ENCODE measurements around the gene GTF3C5. TPM values are rescaled to one million over a fixed set of nuclear protein-coding genes. Genes with fewer than 3 reads are reported as not detected.
A peak's percentile ranks its signal among the peaks of the same experiment; 100 is the strongest.

GTF3C5 gene
- total and polyA plus RNA-seq, 2 of the 4 experiments (the other 2 are of a cell fraction), result 49.1 to 52.3 TPM

- DNase-seq, result no peak
Measured at GRCh38 chr9:132986640-132987620, 43.9 kb upstream of the GTF3C5 start.

More at GRCh38 chr9:132986640-132987620, 43.9 kb upstream of the GTF3C5 start:
- Histone ChIP-seq H2AK9ac (replicated peaks; ENCODE audit: low read depth, low read length, poor library complexity) (no peak overlapping the region), H3K79me1 (ENCODE audit: low read depth in 1 of 2, low read length in 2 of 2) (no peaks in the 10 kb centered on the region), H2BK15ac (ENCODE audit: low read depth, low read length) (no peak overlapping the region), H3K18ac (ENCODE audit: low read depth, low read length) (no peak overlapping the region), H3K9ac (ENCODE audit: low read depth, low read length) (no peak overlapping the region), H3K23ac (ENCODE audit: low read depth, low read length) (no peak overlapping the region), H4K5ac (ENCODE audit: low read depth, low read length) (no peak overlapping the region), H3K27me3 (ENCODE audit: control insufficient read depth, insufficient read depth, low read length) (peaks cover 70% of the 10 kb centered on the region), H3K4me1 (ENCODE audit: control insufficient read depth, insufficient read depth, low read length) (no peaks in the 10 kb centered on the region), H3K56ac (ENCODE audit: extremely low read depth, insufficient read depth, low read length) (no peak overlapping the region), H3K36me3 (ENCODE audit: control insufficient read depth, insufficient read depth, low read length) (no peaks in the 10 kb centered on the region), H2BK5ac (ENCODE audit: low read depth, low read length, poor library complexity, severe bottlenecking) (no peak overlapping the region), H3K4me2 (ENCODE audit: low read depth, low read length) (no peak overlapping the region), H4K91ac (ENCODE audit: insufficient read depth, low read depth, low read length) (no peak overlapping the region), H3K27ac (ENCODE audit: insufficient read depth, low read length) (no peak overlapping the region), H3K4ac (ENCODE audit: low read depth, low read length) (no peak overlapping the region), H3K4me3 (ENCODE audit: insufficient read depth, low read depth, low read length) (no peak overlapping the region), H3K9me3 (ENCODE audit: control insufficient read depth, insufficient read depth, low read length) (no peaks in the 10 kb centered on the region), H4K8ac (ENCODE audit: low read depth in 2 of 2, low read length in 2 of 2) (no peak overlapping the region), H2AK5ac (ENCODE audit: low read depth, low read length) (no peak overlapping the region), H2BK120ac (ENCODE audit: low read depth, low read length) (no peak overlapping the region), H3K14ac (replicated peaks; ENCODE audit: low read depth, low read length) (no peak overlapping the region), H2AFZ (replicated peaks; ENCODE audit: low read length, poor library complexity) (peak overlapping the region; percentile 21), H4K20me1 (ENCODE audit: insufficient read depth, low read length) (no peaks in the 10 kb centered on the region), H3K9me1 (ENCODE audit: insufficient read depth, low read length) (no peaks in the 10 kb centered on the region), H2BK20ac (ENCODE audit: low read depth, low read length) (no peak overlapping the region)
- in situ Hi-C loops (cut with MboI; ENCODE audit: low sequenced_read_pairs) (no loop called here), intact Hi-C loops (cut with micrococcal nuclease) (no loop called here), dilution Hi-C loops (cut with HindIII; ENCODE audit: low sequenced_read_pairs, unreplicated experiment) (no loop called here)
- no TSS peak for BruUV-seq (replicated peaks)
- 45% methylated on average over 8 of the region's 26 CpGs; no CpG with 5 or more reads in 1 of the 2 experiments for WGBS, 2 experiments (ENCODE audit: extremely low coverage in 2 of 2, insufficient read length in 1 of 2)
- ATAC-seq (ENCODE audit: low read depth), result peak; percentile 50; the same call in 1 of the 2 replicates
- POLR2A ChIA-PET (ENCODE audit: unreplicated experiment), result no interaction called here
- CTCF ChIA-PET, result no interaction called here
- no peak for TF ChIP-seq NFE2L2 (IDR thresholded peaks at IDR 0.05; ENCODE audit: low read depth, low read length)
- TF ChIP-seq ELK1 (IDR thresholded peaks at IDR 0.05; ENCODE audit: borderline replicate concordance, low read depth, low read length), result no peak
- no peak for TF ChIP-seq FOS (IDR thresholded peaks at IDR 0.05; ENCODE audit: low read depth, low read length)
- no peak for TF ChIP-seq RFX5 (IDR thresholded peaks at IDR 0.05; ENCODE audit: low read depth, low read length)
- TF ChIP-seq MAZ (IDR thresholded peaks at IDR 0.05; ENCODE audit: borderline replicate concordance, low read depth, low read length), result no peak
- no peak for TF ChIP-seq BHLHE40 (IDR thresholded peaks at IDR 0.05; ENCODE audit: low read depth, low read length)
- no peak for TF ChIP-seq MAFK (IDR thresholded peaks at IDR 0.05; ENCODE audit: low read depth, low read length)
- no peak for TF ChIP-seq CHD1 (IDR thresholded peaks at IDR 0.05; ENCODE audit: low read depth, low read length)
- no peak for TF ChIP-seq SMC3 (IDR thresholded peaks at IDR 0.05; ENCODE audit: low read depth, low read length)
